H1 (cell line): ENCODE measurements around the gene WNK2. TPM values are rescaled to one million over a fixed set of nuclear protein-coding genes. Genes with fewer than 3 reads are reported as not detected.

ENCODE experiments used
- CBX5 ChIP-seq: fragments of 300-800, 300-1000 bp; sonication (generic); IDR thresholded peaks from 2 replicates; pipeline ENCODE4 v1.7.1; 2016; ENCODE audit warnings: antibody characterized with exemption, low read length, low read depth
- E2F6 ChIP-seq: IDR thresholded peaks from 2 replicates; pipeline ENCODE4 v1.6.1; 2012; ENCODE audit warnings: inconsistent platforms
- FOSL1 ChIP-seq: IDR thresholded peaks from 2 replicates; pipeline ENCODE4 v1.6.1; 2011; ENCODE audit warnings: mild to moderate bottlenecking, low read depth, low read length, moderate library complexity; ENCODE audit not compliant: insufficient read depth
- GABPA ChIP-seq: IDR thresholded peaks from 2 replicates; pipeline ENCODE4 v1.6.1; 2011; ENCODE audit warnings: mild to moderate bottlenecking, low read length, moderate library complexity, borderline replicate concordance; ENCODE audit not compliant: insufficient read depth
- MAFK ChIP-seq: IDR thresholded peaks from 2 replicates; pipeline ENCODE4 v1.6.1; 2012; ENCODE audit warnings: low read depth, mild to moderate bottlenecking, improper control_type of control experiment, low read length
- POLR2A ChIP-seq, 2 experiments: IDR thresholded peaks; 1 replicate in 1 of 2; 2 replicates in 1 of 2; pipeline ENCODE4 v1.6.1; 2011; ENCODE audit warnings: low read depth in 2 of 2, low read length in 2 of 2, mild to moderate bottlenecking in 2 of 2; ENCODE audit errors: control extremely low read depth in 1 of 2
- RFX5 ChIP-seq: IDR thresholded peaks from 2 replicates; pipeline ENCODE4 v1.6.1; 2011; ENCODE audit warnings: low read depth, low read length, improper control_type of control experiment, borderline replicate concordance
- SAP30 ChIP-seq: fragments of 300-600 bp; sonication (generic); IDR thresholded peaks from 2 replicates; pipeline ENCODE4 v1.7.1; 2012; ENCODE audit warnings: low read length, moderate library complexity, mild to moderate bottlenecking, inconsistent platforms; ENCODE audit not compliant: insufficient read depth, insufficient replicate concordance
- SP1 ChIP-seq: IDR thresholded peaks from 2 replicates; pipeline ENCODE4 v1.6.1; 2011; ENCODE audit warnings: low read depth, low read length
- TAF1 ChIP-seq: IDR thresholded peaks from 2 replicates; pipeline ENCODE4 v1.6.1; 2011; ENCODE audit warnings: mild to moderate bottlenecking, low read depth, low read length
- polyA plus RNA-seq, 7 experiments: library from polyadenylated mRNA; depleted of rRNA in 3 of 7; stranded (reverse) in 5 of 7; unstranded in 2 of 7; fragments of >200 nt in 5 of 7; fragments of 200-250 nt in 2 of 7; gene quantifications; 1 replicate in 5 of 7; 2 replicates in 1 of 7; 4 replicates in 1 of 7; pipeline versions ENCODE4 v1.2.1 to v1.2.3, GENCODE V29; 2011 to 2013; ENCODE audit warnings: missing spikeins in 2 of 7, mixed read lengths in 2 of 7
- total RNA-seq: library from RNA; stranded (reverse); fragmentation: NEBNext Ultra II Directional; extraction: Animal tissue kit (Norgen Biotek cat#: 25700); gene quantifications from 2 replicates; pipeline ENCODE4 v1.2.1, GENCODE V29; 2021

Gene WNK2
- total and polyA plus RNA-seq, 2 of the 8 experiments (the other 6 are each of a cell fraction or from before 2014, with no cell fraction given): 12.0 to 87.2 TPM

- TF ChIP-seq GABPA (no peak), CBX5 (no peak), RFX5 (no peak), POLR2A (IDR thresholded peaks at IDR 0.05; ENCODE audit: control extremely low read depth in 1 of 2, low read depth in 2 of 2, low read length in 2 of 2) (no peak), E2F6 (no peak), SAP30 (no peak), SP1 (no peak), TAF1 (no peak), MAFK (no peak), FOSL1 (no peak)
- TF ChIP-seq, all 59 proteins: peak for 0
Measured at GRCh38 chr9:93262537-93263310, 78.8 kb downstream of the WNK2 start (continued).
